Uterus (tissue), 2 donors: ENCODE results near the gene DTD1.

Experiments used
- CTCF ChIP-seq, 4 experiments: fragments of 200-600 bp in 2 of 4; fragments of 450-650 bp in 2 of 4; sonication (generic) in 2 of 4; IDR thresholded peaks; one replicate each; pipeline ENCODE4 v1.5.1; 2016 to 2019; ENCODE audit warnings: antibody characterized with exemption in 4 of 4, mild to moderate bottlenecking in 2 of 4, moderate library complexity in 1 of 4
- POLR2A ChIP-seq, 2 donors: fragments of 450-650 bp; IDR thresholded peaks; one replicate each; pipeline ENCODE4 v1.6.1; 2016; ENCODE audit warnings: antibody characterized with exemption in 2 of 2, mild to moderate bottlenecking in 1 of 2, moderate library complexity in 1 of 2

- no peak for TF ChIP-seq POLR2A (IDR thresholded peaks at IDR 0.05)
- TF ChIP-seq CTCF (IDR thresholded peaks at IDR 0.05): no peak
Observed at GRCh38 chr20:18801516-18801915, 213.7 kb downstream of the DTD1 start.
